Stimulated activated CD8-positive, alpha-beta memory T cell treated with anti-CD3 and anti-CD28 coated beads, Interleukin-15, amount 100 ng/mL, for 4 hours (primary cell): Measurements from ENCODE around the gene CPSF4L.

Source experiments
- DNase-seq, 2 donors: peaks; one replicate each; pipeline ENCODE4 v3.0.0-alpha.2; 2020; ENCODE audit warnings: low read depth in 2 of 2

CPSF4L gene

GRCh38 chr17:73203135-73203787, 58.4 kb downstream of the CPSF4L start:
- no peak for DNase-seq

DNA sequence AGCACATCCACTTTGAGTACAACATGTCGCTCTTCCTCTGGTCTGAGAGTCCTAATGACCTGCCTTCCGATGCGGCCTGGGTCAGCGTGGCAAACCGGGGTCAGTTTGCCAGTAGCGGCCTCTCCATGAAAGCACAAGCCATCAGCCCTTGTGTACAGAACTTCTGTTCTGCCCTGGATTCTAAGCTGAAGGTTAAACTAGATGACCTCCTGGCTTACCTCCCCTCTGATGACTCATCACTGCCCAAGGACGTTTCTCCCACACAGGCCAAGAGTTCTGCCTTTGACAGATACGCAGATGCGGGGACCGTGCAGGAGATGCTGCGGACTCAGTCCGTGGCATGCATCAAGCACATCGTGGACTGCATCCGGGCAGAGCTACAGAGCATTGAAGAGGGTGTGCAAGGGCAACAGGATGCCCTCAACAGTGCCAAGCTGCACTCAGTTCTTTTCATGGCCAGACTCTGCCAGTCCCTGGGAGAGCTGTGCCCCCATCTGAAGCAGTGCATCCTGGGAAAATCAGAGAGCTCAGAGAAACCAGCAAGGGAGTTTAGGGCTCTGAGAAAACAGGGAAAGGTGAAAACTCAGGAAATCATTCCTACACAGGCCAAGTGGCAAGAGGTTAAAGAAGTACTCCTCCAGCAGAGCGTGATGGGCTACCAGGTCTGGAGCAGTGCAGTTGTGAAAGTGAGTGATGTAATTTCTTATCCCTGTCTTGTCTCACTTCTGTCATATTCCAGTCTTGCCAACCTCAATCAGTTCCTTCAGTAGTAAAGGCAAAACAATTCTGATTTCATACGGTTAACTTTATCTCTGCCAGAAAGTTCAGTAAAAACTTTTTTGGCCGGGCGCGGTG, 60.2 kb downstream of the CPSF4L start:
- no peak for DNase-seq

DNA sequence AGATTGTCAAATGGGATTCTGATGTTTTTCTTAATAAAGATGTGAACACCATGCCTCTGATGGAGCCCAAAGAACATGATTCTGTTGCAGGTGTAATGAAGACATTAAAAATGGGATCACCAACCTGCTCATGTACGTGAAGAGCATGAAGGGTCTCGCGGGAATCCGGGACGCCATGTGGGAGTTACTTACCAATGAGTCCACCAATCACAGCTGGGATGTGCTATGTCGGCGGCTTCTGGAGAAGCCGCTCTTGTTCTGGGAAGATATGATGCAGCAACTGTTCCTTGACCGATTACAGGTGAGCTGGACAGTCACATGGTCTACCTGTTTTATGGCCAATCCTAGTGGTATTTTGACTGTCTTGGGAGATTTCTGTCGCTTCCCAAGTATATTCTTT, 61.2 kb downstream of the CPSF4L start:
- no peak for DNase-seq

DNA sequence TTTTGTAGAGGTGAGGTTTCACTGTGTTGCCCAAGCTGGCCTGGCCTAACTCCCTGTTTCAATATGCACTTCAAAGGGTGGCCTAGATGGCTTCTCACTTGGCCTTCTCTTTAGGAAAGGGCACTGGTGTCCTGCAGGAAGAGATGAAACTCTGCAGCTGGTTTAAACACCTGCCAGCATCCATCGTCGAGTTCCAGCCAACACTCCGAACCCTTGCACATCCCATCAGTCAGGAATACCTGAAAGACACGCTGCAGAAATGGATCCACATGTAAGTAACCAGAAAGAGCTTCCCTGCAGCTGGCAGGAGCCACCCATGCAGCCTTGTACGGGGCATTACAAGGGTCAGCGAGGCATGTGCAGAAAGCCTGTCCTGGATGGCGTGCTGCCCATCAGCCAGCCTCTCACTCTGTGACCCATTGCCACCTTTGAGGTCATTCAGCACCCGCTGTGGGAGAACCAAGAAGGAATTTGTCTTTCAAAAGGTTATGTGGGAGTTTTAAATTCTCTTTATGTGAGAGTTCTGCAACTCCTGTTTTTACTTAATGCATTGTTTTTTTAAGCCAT, 61.8 kb downstream of the CPSF4L start:
- DNase-seq, result no peak

GRCh38 chr17:73198930-73199260, 62.8 kb downstream of the CPSF4L start:
- no peak for DNase-seq
